RWPE2 (cell line): ENCODE results near the gene HNRNPA2B1.
"Not testable (repeated sequence)": the region's sequence is repeated elsewhere in the genome, so short reads cannot be mapped to it uniquely, and the experiment has no call there.

Source experiments
- ATAC-seq: fragments of 200-7000 bp; cut with Tn5 transposase; 3 replicates; pipeline ENCODE4 v1.9.1; 2021; ENCODE audit warnings: low read depth
- DNase-seq: peaks from one replicate; pipeline ENCODE4 v3.0.0-alpha.2; 2020; ENCODE audit warnings: low spot score
- H3K27ac ChIP-seq: fragments of 450-650 bp; 2 replicates; pipeline ENCODE4 v1.5.1; 2017; ENCODE audit warnings: mild to moderate bottlenecking; ENCODE audit not compliant: poor library complexity, severe bottlenecking
- H3K27me3 ChIP-seq: fragments of 250-450 bp; sonication (Bioruptor Pico); 2 replicates; pipeline ENCODE4 v1.5.1; 2021; ENCODE audit warnings: mild to moderate bottlenecking, moderate library complexity; ENCODE audit not compliant: insufficient read depth, poor library complexity, severe bottlenecking
- H3K36me3 ChIP-seq: fragments of 250-450 bp; sonication (Bioruptor Pico); 2 replicates; pipeline ENCODE4 v1.5.1; 2020; ENCODE audit warnings: low read depth, mild to moderate bottlenecking, moderate library complexity
- H3K4me1 ChIP-seq: fragments of 250-450 bp; sonication (Bioruptor Pico); 2 replicates; pipeline ENCODE4 v1.5.1; 2021; ENCODE audit warnings: mild to moderate bottlenecking, moderate library complexity; ENCODE audit not compliant: insufficient read depth, poor library complexity, severe bottlenecking
- H3K4me3 ChIP-seq: fragments of 250-450 bp; sonication (Bioruptor Pico); 2 replicates; pipeline ENCODE4 v1.5.1; 2021; ENCODE audit warnings: mild to moderate bottlenecking, moderate library complexity; ENCODE audit not compliant: severe bottlenecking
- H3K9me3 ChIP-seq: fragments of 250-450 bp; sonication (Bioruptor Pico); 2 replicates; pipeline ENCODE4 v1.5.1; 2021; ENCODE audit warnings: mild to moderate bottlenecking, moderate library complexity; ENCODE audit not compliant: severe bottlenecking
- TF ChIP-seq, protein P1 (sequence below): fragments of 450-650 bp; IDR thresholded peaks from one replicate; pipeline ENCODE4 v1.5.1; 2017; ENCODE audit warnings: mild to moderate bottlenecking, moderate library complexity; ENCODE audit not compliant: poor library complexity, severe bottlenecking

HNRNPA2B1 gene

DNA sequence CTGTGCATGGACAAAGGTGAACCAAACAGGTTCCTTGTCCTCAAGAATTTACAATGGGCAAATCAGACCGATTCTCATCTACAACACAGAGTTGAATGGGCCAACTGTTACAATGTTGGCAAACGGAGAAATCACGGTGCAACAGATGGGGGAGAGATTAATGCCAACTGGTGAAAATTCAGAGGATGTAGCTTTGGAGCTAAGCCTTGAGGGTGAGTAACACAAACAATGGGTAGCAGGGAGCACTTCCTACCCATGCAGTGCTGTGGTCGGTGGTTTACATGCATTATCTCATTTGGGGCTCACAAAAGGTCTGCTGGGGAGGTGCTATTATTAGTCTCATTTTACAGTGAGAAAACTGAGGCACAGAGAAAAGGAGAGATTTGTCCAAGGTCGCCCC lies 49.5 kb downstream of the HNRNPA2B1 start:
- Histone ChIP-seq H3K9me3 (no peaks in the 10 kb centered on the region), H3K36me3 (no peaks in the 10 kb centered on the region), H3K4me3 (no peak overlapping the region), H3K4me1 (peaks cover 21% of the 10 kb centered on the region), H3K27ac (no peak overlapping the region), H3K27me3 (no peaks in the 10 kb centered on the region)
- DNase-seq (no peak), ATAC-seq (no peak)
- TF ChIP-seq, protein P1, sequence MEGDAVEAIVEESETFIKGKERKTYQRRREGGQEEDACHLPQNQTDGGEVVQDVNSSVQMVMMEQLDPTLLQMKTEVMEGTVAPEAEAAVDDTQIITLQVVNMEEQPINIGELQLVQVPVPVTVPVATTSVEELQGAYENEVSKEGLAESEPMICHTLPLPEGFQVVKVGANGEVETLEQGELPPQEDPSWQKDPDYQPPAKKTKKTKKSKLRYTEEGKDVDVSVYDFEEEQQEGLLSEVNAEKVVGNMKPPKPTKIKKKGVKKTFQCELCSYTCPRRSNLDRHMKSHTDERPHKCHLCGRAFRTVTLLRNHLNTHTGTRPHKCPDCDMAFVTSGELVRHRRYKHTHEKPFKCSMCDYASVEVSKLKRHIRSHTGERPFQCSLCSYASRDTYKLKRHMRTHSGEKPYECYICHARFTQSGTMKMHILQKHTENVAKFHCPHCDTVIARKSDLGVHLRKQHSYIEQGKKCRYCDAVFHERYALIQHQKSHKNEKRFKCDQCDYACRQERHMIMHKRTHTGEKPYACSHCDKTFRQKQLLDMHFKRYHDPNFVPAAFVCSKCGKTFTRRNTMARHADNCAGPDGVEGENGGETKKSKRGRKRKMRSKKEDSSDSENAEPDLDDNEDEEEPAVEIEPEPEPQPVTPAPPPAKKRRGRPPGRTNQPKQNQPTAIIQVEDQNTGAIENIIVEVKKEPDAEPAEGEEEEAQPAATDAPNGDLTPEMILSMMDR, result no peak

DNA sequence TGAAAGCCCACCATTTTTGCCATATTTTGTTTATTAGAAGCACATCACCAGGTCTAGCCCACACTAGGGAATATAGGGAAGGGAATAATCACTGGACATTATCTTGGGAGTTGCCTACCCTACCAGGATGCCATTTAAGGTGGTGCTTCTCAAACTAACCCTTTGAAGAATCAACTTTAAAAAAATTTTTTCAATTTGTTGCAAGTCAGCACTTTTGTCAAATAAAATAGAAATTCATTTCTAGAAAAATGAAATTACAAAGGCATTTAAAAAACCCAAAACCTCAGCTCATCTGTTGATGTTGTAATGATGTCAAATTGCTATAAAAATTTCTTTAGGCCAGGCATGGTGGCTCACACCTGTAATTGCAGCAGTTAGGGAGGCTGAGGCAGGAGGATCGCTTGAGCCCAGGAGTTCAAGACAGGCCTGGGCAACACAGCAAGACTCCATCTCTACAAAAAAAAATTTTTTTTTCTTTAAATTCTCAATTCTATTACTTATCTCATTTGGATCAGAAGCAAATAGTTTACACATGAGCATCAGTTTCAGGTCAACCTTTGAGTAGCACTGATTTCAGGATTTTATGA lies 51.1 kb downstream of the HNRNPA2B1 start:
- no peak for DNase-seq
- TF ChIP-seq, protein P1, result no peak

DNA sequence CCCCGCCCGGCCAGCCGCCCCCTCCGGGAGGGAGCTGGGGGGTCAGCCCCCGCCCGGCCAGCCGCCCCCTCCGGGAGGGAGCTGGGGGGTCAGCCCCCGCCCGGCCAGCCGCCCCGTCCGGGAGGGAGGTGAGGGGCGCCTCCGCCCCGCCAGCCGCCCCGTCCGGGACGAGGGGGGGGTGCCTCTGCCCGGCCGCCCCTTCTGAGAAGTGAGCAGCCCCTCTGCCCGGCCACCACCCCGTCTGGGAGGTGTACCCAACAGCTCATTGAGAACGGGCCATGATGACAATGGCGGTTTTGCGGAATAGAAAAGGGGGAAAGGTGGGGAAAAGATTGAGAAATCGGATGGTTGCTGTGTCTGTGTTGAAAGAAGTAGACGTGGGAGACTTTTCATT lies 52.2 kb downstream of the HNRNPA2B1 start:
- not testable (repeated sequence) for ATAC-seq

More for the DNA sequence above, 51.1 kb downstream of the HNRNPA2B1 start:
- Histone ChIP-seq H3K27me3 (no peaks in the 10 kb centered on the region), H3K9me3 (no peaks in the 10 kb centered on the region), H3K36me3 (no peaks in the 10 kb centered on the region), H3K4me1 (peaks cover 9% of the 10 kb centered on the region), H3K27ac (no peak overlapping the region), H3K4me3 (no peak overlapping the region)
- no peak for ATAC-seq

DNA sequence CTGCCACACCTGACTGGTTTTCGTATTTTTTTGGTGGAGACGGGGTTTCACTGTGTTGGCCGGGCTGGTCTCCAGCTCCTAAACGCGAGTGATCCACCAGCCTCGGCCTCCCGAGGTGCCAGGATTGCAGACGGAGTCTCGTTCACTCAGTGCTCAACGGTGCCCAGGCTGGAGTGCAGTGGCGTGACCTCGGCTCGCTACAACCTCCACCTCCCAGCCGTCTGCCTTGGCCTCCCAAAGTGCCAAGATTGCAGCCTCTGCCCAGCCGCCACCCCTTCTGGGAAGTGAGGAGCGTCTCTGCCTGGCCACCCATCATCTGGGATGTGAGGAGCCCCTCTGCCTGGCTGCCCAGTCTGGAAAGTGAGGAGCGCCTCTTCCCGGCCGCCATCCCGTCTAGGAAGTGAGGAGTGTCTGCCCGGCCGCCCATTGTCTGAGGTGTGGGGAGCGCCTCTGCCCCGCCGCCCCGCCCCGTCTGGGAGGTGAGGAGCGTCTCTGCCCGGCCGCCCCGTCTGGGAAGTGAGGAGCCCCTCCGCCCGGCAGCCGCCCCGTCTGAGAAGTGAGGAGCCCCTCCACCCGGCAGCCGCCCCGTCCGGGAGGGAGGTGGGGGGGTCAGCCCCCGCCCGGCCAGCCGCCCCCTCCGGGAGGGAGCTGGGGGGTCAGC lies 52.8 kb downstream of the HNRNPA2B1 start:
- not testable (repeated sequence) for DNase-seq, ATAC-seq, H3K36me3 ChIP-seq, H3K27ac ChIP-seq, H3K4me1 ChIP-seq, H3K4me3 ChIP-seq, H3K27me3 ChIP-seq, H3K9me3 ChIP-seq

More for the DNA sequence above, 52.2 kb downstream of the HNRNPA2B1 start:
- H3K4me3 ChIP-seq, DNase-seq, H3K36me3 ChIP-seq, H3K27me3 ChIP-seq, H3K9me3 ChIP-seq, H3K4me1 ChIP-seq, H3K27ac ChIP-seq: not testable (repeated sequence)

DNA sequence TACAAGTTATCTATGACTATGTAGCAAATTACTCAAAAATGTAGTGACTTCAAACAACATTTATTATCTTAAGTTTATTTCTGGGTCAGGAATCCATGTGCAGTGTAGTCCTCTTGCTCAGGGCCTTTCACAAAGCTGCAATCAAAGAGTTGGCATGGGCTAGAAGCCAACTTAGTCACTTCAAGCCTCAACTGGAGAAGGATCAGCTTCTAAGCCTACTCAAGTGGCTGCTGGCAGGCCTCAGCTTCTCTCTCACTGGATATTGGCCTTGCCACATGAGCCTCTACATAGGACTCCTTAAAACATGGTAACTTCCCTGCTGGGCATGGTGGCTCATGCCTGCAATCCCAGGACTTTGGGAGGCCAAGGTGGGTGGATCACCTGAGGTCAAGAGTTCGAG lies 53.5 kb downstream of the HNRNPA2B1 start:
- ATAC-seq, result no peak
- H3K9me3 ChIP-seq, result no peaks in the 10 kb centered on the region
- DNase-seq, result no peak
- TF ChIP-seq, protein P1, result no peak
- H3K4me3 ChIP-seq, result no peak overlapping the region
- H3K36me3 ChIP-seq, result no peaks in the 10 kb centered on the region
- no peak overlapping the region for H3K27ac ChIP-seq
- H3K27me3 ChIP-seq, result no peaks in the 10 kb centered on the region
- H3K4me1 ChIP-seq, result no peaks in the 10 kb centered on the region

DNA sequence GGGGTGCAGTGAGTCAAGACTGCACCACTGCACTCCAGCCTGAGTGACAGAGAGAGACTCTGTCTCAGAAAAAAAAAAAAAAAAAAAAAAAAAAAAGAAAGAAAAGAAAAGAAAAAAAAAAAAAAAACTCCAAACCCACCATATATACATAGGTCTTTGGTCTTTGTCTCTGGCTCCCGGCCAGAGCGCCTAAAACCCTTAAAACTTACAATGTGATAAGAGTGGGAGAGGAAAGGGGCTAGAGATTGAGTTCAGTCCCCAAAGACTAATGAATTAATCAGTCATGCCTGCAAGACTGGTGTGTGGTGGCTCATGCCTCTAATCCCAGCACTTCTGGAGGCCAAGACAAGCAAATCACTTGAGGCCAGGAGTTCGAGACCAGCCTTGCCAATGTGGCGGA lies 55.3 kb downstream of the HNRNPA2B1 start:
- no peak for DNase-seq
- H3K4me3 ChIP-seq, result no peak overlapping the region
- no peak for ATAC-seq
- H3K4me1 ChIP-seq, result no peaks in the 10 kb centered on the region
- H3K9me3 ChIP-seq, result no peaks in the 10 kb centered on the region
- no peaks in the 10 kb centered on the region for H3K36me3 ChIP-seq
- no peaks in the 10 kb centered on the region for H3K27me3 ChIP-seq
- H3K27ac ChIP-seq, result no peak overlapping the region
- TF ChIP-seq, protein P1, result no peak
